Smooth muscle cell of the brain vasculature (primary cell): ENCODE data around the gene OR8U1.
"Not testable (repeated sequence)": the region's sequence is repeated elsewhere in the genome, so short reads cannot be mapped to it uniquely, and the experiment has no call there.

Experiments
- DNase-seq: peaks from one replicate; pipeline ENCODE4 v3.0.0-alpha.2; 2012; ENCODE audit warnings: low read depth, low spot score

The OR8U1 gene

DNA sequence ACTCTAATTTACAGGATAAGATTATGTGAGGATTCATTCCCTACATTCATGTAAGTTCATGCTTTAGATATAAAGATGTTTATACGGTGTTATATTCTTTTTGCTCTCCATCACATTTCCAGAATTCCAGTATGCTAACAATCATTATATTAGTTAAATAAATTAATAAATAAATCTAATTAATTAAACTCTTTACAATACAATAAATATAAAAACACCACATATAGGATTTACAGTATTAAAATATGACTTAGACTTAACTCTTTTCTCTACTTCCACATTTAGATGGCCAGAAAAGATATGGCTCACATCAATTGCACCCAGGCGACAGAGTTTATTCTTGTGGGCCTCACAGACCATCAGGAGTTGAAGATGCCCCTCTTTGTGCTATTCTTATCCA, at the start of gene OR8U1:
Gene OR8U1 (plus strand): TSS at position 301 of the 400 bp plus-strand sequence. CDS start 0 bp downstream, at position 301.
- no peak for DNase-seq

GRCh38 chr11:56331861-56332491, 43.4 kb upstream of the OR8U1 start:
- DNase-seq, result no peak

DNA sequence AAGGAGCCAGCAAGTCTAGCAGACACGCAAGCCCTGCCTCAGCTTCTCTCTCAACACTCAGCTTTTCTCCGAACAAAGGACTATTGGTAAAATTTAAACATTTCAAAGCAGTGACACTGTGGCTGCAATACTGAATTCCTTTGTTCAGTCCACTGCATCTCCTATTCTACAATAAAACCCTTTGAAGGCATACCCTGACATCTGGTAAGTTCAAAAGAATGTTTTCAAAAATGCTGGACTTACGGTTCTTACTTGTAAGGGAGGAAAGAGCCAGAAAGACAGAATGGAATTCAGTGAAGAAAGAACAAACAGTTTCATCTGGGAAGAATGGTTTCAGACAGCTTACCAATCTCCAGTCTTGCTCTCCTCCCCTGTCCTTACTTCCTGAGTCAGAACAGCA, 42.3 kb upstream of the OR8U1 start:
- no peak for DNase-seq

DNA sequence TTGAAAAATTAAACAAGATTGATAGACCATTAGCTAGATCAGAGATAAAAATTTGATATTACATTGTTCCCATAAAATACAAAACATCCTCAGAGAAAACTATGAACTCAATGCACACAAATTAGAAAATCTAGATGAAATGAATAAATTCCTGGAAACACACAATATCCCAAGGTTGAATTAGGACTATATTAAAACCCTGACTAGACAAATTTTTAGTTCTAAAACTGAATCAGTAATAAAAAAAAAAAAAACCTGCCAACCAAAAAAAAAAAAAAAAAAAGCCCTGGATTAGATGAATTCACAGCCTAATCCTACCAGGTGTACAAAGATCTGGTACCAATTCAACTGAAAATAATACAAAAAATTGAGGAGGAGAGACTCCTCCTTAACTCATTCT, 35.1 kb upstream of the OR8U1 start:
- DNase-seq, result no peak

DNA sequence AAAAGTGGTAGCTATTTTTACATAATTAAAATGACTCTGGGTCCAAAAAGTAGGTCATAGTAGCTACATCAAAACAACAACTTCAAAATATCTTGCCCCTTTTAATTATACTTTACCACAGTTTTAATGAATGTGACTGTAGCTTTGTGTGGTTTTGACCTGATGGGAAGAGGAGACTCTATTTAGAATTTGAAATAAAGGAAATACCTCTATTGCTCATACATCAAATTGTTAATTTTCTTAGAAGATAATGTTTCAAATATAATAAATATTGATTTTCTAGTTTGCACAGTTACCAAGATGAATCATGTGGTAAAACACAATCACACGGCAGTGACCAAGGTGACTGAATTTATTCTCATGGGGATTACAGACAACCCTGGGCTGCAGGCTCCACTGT, 29.7 kb upstream of the OR8U1 start, which contains the start of gene OR8K1:
Gene OR8K1 (plus strand): TSS at position 301 of the 400 bp plus-strand sequence. CDS start 0 bp downstream, at position 301.
- DNase-seq, result no peak

GRCh38 chr11:56353991-56354390, 21.4 kb upstream of the OR8U1 start, which contains the start of gene OR8J1:
OR8J1 (plus strand) TSS chr11:56354291; CDS start chr11:56360247, 5,956 bp downstream.
- DNase-seq, result no peak

- no peak for DNase-seq
These were observed 4.7 kb downstream of the OR8U1 start for GRCh38 chr11:56380120-56380519.

DNA sequence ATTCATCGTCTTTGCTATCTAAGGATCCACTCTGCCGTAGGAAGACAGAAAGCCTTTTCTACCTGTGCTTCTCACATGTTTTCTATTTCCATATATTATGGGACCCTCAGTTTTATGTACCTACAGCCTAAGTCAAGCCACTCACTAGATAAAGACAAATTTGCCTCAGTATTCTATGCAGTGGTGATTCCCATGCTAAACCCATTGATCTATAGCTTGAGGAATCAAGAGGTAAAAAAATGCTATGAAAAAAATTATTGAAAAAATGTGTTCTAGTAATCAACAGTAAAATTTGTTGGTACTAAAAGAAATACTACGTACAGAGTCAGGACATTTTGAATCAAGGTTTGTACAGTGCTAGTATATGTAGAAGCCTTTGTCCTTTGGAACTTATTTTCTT, 19.0 kb downstream of the OR8U1 start:
- DNase-seq, result no peak

GRCh38 chr11:56396047-56396446, 20.6 kb downstream of the OR8U1 start:
- DNase-seq, result no peak

DNA sequence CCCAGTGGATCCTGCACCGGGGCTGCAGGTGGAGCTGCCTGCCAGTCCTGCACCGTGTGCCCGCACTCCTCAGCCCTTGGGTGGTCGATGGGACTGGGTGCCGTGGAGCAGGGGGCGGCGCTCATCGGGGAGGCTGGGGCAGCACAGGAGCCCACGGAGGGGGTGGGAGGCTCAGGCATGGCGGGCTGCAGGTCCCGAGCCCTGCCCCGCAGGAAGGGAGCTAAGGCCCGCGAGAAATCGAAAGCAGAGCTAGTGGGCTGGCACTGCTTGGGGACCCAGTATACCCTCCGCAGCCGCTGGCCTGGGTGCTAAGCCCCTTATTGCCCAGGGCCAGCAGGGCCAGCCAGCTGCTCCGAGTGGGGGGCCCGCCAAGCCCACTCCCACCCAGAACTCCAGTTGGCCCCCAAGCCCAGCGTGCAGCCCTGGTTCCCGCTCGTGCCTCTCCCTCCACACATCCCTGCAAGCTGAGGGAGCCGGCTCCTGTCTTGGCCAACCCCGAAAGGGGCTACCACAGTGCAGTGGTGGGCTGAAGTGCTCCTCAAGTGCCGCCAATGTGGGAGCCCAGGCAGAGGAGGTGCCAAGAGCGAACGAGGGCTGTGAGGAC, 26.5 kb downstream of the OR8U1 start:
- not testable (repeated sequence) for DNase-seq

- no peak for DNase-seq
These were observed 29.0 kb downstream of the OR8U1 start for GRCh38 chr11:56404393-56404792.

GRCh38 chr11:56410801-56411200, 35.4 kb downstream of the OR8U1 start:
- DNase-seq, result no peak

GRCh38 chr11:56412396-56412795, 37.0 kb downstream of the OR8U1 start, which contains the start of gene OR5AL1:
OR5AL1 (plus strand) TSS chr11:56412696.
- DNase-seq, result no peak
